ENCODE measurements around the gene LCAT.

LCAT gene

DNA sequence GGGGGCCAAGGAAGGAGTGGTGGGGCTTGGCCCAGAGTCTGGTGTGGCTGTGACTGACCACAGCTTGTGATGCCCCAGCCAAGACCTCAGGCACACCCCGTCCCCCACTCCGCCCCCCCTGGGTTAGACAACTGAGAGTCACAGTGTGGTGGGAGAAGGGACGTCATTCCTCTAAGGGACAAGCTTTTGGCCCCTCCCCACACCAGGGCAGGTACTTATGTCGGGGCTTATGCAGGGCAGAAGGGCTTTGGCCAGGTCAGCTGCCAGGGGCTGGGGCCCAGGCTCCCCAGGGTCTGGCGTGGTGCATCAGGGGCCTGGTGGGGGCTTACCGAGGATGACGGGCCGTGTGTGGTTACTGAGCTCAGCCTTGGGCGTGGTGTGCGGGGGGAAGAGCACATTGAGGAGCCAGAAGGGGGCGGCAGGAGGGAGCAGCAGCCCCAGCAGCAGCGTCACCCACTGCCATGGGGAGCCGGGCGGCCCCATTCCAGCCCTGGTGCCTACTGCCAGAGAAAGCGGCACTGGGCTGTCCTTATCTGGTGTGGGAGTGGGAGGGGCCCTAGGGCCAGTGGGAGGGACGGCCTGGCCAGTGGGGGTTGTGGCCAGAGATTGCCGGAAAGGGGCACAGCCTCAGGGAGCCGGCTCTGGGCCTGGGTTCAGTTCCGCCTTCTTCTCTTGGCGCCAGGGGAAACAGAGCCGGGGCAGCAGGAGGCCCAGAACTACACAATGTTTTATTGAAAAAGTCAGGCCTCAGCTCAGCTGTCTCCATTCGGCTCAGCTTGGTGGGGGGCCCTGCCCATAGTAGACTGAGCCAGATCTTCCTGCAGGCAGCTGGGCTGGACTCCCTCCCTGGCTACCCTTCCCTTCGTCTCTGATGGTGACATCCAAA, at the start of gene LCAT:
LCAT (minus strand) TSS at position 502 of the 886 bp plus-strand sequence; CDS start at position 483, 19 bp downstream.
- TF ChIP-seq, protein P1, sequence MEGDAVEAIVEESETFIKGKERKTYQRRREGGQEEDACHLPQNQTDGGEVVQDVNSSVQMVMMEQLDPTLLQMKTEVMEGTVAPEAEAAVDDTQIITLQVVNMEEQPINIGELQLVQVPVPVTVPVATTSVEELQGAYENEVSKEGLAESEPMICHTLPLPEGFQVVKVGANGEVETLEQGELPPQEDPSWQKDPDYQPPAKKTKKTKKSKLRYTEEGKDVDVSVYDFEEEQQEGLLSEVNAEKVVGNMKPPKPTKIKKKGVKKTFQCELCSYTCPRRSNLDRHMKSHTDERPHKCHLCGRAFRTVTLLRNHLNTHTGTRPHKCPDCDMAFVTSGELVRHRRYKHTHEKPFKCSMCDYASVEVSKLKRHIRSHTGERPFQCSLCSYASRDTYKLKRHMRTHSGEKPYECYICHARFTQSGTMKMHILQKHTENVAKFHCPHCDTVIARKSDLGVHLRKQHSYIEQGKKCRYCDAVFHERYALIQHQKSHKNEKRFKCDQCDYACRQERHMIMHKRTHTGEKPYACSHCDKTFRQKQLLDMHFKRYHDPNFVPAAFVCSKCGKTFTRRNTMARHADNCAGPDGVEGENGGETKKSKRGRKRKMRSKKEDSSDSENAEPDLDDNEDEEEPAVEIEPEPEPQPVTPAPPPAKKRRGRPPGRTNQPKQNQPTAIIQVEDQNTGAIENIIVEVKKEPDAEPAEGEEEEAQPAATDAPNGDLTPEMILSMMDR (IDR thresholded peaks at IDR 0.05): no peak
- H3K4me3 ChIP-seq: peak within 1 kb of the TSS; percentile 48
- DNase-seq (ENCODE audit: low spot score): peak; percentile 91
- peak within 1 kb of the TSS; percentile 44 to 89 for H3K27ac ChIP-seq

GRCh38 chr16:67993207-67994039, 49.5 kb upstream of the LCAT start:
- Histone ChIP-seq H3K4me3 (peak overlapping the region; percentile 70), H3K27ac (peak overlapping the region; percentile 25 to 68)
- DNase-seq (ENCODE audit: low spot score): no peak
- TF ChIP-seq, protein P1 (IDR thresholded peaks at IDR 0.05): peak; percentile 99

DNA sequence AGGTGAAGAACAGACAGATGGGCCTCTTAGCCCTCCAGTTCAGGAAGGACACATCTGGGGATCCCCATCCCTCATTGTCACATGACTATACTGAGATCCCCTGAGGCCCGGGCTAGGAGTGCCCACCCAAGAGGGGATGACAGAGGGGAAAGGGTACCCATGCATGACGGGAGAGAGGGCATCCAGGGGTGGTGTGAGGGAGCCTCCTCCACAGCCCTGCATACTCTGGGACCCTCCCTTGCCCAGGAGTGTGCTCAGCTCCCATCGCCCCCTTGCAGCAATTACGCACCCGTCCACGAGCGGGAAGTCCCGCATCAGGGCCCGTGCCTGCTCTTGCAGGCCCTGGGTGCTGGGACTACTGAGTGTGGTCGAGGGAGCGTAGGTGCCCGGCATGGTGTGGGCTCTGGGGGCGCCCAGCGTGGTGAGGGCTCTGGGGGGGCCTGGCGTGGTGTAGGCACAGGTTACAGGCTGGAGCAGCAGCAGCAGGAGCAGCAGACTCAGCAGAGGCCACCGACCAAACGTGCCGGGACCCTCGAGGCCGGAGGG, 48.8 kb upstream of the LCAT start:
- Histone ChIP-seq H3K4me3 (peak overlapping the region; percentile 70), H3K27ac (peak overlapping the region in 1 of 2 donors; percentile 68)
- DNase-seq (ENCODE audit: low spot score): no peak
- TF ChIP-seq, protein P1 (IDR thresholded peaks at IDR 0.05): no peak

DNA sequence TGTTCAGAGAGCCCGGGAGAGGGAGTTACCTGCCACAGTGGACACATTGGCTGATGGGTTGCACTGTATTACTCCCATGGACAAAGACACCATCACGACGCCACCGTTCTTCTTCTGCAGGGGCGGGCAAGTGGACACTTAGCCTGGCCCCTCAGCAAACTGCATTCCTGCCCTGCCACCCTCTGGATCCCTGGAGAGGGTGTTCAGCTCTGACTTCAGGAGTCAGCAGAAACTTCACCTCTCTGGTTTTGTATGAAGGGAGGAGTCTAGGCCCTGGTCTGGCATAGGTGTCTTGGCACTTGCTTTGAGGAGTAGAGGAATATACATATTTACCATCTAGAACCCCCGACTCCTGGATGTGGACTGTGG, 46.1 kb upstream of the LCAT start:
- DNase-seq (ENCODE audit: low spot score): no peak
- Histone ChIP-seq H3K4me3 (no peak overlapping the region), H3K27ac (no peak overlapping the region)
- TF ChIP-seq, protein P1 (IDR thresholded peaks at IDR 0.05): no peak

DNA sequence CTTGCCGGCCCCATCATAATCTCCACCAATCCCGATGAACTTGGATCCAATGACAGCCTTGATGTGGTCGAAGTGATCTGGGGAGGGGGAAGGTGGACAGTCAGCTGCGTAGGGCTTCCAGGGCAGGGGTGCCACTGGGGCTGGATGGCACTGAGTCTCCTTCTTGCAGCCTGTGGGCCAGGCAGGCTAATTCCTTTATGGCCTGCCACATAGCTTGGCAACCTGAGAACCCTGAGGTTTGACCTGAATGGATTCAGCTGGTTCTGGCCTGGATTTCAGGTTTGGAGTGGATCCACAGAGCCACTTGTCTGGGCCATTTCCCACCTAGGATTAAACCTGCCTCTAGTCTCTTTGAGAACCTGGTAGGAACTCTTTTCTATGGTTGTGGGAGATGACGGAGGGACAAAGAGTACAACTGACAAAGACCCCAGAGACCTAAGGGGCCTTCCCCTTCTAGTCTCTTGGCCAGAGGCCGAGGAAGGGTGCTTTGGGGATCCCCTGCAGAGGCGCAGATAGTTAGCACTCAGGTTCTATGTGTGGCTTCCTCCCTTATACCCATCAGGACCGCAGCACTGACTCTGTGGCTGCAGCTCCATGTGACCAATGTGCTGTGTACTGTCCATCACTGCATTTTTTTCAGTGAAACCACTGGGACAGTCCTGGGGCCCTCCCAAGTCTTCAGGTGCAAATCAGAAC, 45.5 kb upstream of the LCAT start:
- TF ChIP-seq, protein P1 (IDR thresholded peaks at IDR 0.05): no peak
- Histone ChIP-seq H3K27ac (no peak overlapping the region), H3K4me3 (no peak overlapping the region)
- DNase-seq (ENCODE audit: low spot score): no peak

DNA sequence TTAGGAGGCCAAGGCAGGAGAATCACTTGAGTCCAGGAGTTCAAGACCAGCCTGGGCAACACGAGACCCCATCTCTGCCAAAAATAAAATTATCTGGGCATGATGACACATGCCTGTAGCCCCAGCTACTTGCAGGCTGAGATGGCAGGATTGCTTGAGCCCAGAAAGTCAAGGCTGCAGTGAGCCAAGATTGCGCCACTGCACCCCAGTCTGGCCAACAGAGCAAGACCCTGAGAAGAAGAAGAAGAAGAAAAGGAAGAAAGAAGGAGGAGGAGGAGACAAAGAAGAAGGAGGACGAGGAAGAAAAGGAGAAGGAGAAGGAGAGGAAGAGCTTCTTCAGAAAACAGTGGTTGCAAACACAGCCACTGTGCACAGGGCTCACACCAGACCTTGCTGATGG, 44.8 kb upstream of the LCAT start:
- no peak overlapping the region for H3K27ac ChIP-seq
- DNase-seq (ENCODE audit: low spot score): no peak
- H3K4me3 ChIP-seq: no peak overlapping the region
- TF ChIP-seq, protein P1 (IDR thresholded peaks at IDR 0.05): no peak
